Prostate gland (tissue), 2 donors: ENCODE results near the gene RNU1-2. TPM values are rescaled to one million over a fixed set of nuclear protein-coding genes. Genes with fewer than 3 reads are reported as not detected.
"Not testable (repeated sequence)": the region's sequence is repeated elsewhere in the genome, so short reads cannot be mapped to it uniquely, and the experiment has no call there.

ENCODE experiments used
- DNase-seq: peaks from one replicate; pipeline ENCODE4 v3.0.0-alpha.2; 2019; ENCODE audit warnings: low spot score
- H3K27ac ChIP-seq, 2 donors: fragments of 200-600 bp; sonication (generic); 2 replicates each; pipeline ENCODE4 v1.5.1; 2017 to 2019
- H3K27me3 ChIP-seq: fragments of 200-600 bp; sonication (generic); replicated peaks from 2 replicates; pipeline ENCODE4 v1.5.1; 2019; ENCODE audit not compliant: insufficient read depth
- H3K36me3 ChIP-seq, 2 donors: fragments of 200-600 bp; sonication (generic); 1 replicate in 1 of 2; 2 replicates in 1 of 2; pipeline versions ENCODE4 v1.5.1 to v1.8.1; 2017 to 2019
- H3K4me1 ChIP-seq: fragments of 200-600 bp; sonication (generic); replicated peaks from 2 replicates; pipeline ENCODE4 v1.5.1; 2019
- H3K4me3 ChIP-seq, 2 donors: fragments of 200-600 bp; sonication (generic); 2 replicates each; pipeline ENCODE4 v1.5.1; 2017 to 2019
- H3K9me3 ChIP-seq: fragments of 200-600 bp; sonication (generic); 2 replicates; pipeline ENCODE4 v1.5.1; 2017
- POLR2A ChIP-seq: fragments of 450-650 bp; IDR thresholded peaks from one replicate; pipeline ENCODE4 v1.6.1; 2016; ENCODE audit warnings: antibody characterized with exemption, mild to moderate bottlenecking
- POLR2AphosphoS5 ChIP-seq: sonication (generic); formaldehyde crosslinking; IDR thresholded peaks from one replicate; pipeline ENCODE4 v1.6.1; 2017; ENCODE audit warnings: antibody characterized with exemption
- WGBS: methylation state at CpG from one replicate; pipeline ENCODE4 v1.1.5; 2018; 5-methylcytosine and 5-hydroxymethylcytosine counted together
- intact Hi-C: fragments of 100-400 bp; cut with DNase I; formaldehyde crosslinking; loops from one replicate; pipeline ENCODE4 v1.14.2; 2022
- total RNA-seq, 2 donors: library from RNA; depleted of rRNA; stranded (reverse); fragments of >200 nt; gene quantifications; one replicate each; pipeline ENCODE4 v1.1.0, GENCODE V29; 2016
- TF ChIP-seq, protein P1 (sequence below), 4 experiments: fragments of 200-600 bp in 2 of 4; fragments of 450-650 bp in 2 of 4; sonication (generic) in 2 of 4; IDR thresholded peaks; 1 replicate in 3 of 4; 2 replicates in 1 of 4; pipeline ENCODE4 v1.5.1; 2016 to 2019; ENCODE audit warnings: antibody characterized with exemption in 4 of 4, mild to moderate bottlenecking in 2 of 4, moderate library complexity in 2 of 4

RNU1-2 gene
- total RNA-seq, 2 donors from 2014 or later: under 0.01 TPM

- intact Hi-C loops: no loop called here
- no peaks in the 10 kb centered on the region for H3K9me3 ChIP-seq
- peak overlapping the region; percentile 77 to 85 for H3K27ac ChIP-seq
- DNase-seq: peak; percentile 96
- peaks cover 8% of the 10 kb centered on the region for H3K4me1 ChIP-seq
- no peaks in the 10 kb centered on the region for H3K36me3 ChIP-seq
- under 1% methylated on average over 99 of the region's 109 CpGs for WGBS
- H3K4me3 ChIP-seq: peak overlapping the region; percentile 86 to 99
- no peaks in the 10 kb centered on the region for H3K27me3 ChIP-seq
- TF ChIP-seq POLR2AphosphoS5 (peak; percentile 60), POLR2A (peak; percentile 62)
- TF ChIP-seq, protein P1, sequence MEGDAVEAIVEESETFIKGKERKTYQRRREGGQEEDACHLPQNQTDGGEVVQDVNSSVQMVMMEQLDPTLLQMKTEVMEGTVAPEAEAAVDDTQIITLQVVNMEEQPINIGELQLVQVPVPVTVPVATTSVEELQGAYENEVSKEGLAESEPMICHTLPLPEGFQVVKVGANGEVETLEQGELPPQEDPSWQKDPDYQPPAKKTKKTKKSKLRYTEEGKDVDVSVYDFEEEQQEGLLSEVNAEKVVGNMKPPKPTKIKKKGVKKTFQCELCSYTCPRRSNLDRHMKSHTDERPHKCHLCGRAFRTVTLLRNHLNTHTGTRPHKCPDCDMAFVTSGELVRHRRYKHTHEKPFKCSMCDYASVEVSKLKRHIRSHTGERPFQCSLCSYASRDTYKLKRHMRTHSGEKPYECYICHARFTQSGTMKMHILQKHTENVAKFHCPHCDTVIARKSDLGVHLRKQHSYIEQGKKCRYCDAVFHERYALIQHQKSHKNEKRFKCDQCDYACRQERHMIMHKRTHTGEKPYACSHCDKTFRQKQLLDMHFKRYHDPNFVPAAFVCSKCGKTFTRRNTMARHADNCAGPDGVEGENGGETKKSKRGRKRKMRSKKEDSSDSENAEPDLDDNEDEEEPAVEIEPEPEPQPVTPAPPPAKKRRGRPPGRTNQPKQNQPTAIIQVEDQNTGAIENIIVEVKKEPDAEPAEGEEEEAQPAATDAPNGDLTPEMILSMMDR (IDR thresholded peaks at IDR 0.05): peak in 2 of 4 experiments; percentile 20 to 38
Measured at GRCh38 chr1:16913833-16914662, 18.3 kb downstream of the RNU1-2 start.

GRCh38 chr1:16914928-16915626, 19.3 kb downstream of the RNU1-2 start:
- H3K27me3 ChIP-seq, H3K36me3 ChIP-seq, H3K9me3 ChIP-seq, H3K4me1 ChIP-seq, intact Hi-C loops, DNase-seq, H3K27ac ChIP-seq: not testable (repeated sequence)
- peak overlapping the region in 1 of 2 donors; percentile 86 for H3K4me3 ChIP-seq
- 50% methylated on average over 15 of the region's 15 CpGs for WGBS

DNA sequence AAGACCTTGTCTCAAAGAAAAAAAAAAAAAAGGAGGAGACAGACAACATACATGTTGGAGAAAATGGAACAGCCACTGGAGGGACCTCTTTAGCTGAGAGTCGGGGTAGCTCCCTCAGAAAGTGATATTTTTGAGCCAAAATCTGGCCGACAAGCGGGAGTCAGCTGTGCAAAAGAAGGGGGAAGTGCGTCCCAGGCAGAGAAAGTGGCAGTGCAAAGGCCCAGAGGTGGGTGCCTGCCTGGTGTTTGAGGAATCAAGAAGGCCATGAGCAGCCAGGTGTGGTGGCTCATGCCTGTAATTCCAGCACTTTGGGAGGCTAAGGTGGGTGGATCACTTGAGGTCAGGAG, 19.8 kb downstream of the RNU1-2 start:
- TF ChIP-seq, protein P1 (IDR thresholded peaks at IDR 0.05): no peak
- no peak for TF ChIP-seq POLR2A
- TF ChIP-seq POLR2AphosphoS5: no peak
- intact Hi-C loops: no loop called here
- no peak overlapping the region for H3K27ac ChIP-seq
- DNase-seq: no peak
- H3K9me3 ChIP-seq: no peaks in the 10 kb centered on the region
- H3K4me3 ChIP-seq: no peak overlapping the region
- WGBS: 81% methylated on average over 4 of the region's 4 CpGs
- H3K36me3 ChIP-seq: no peaks in the 10 kb centered on the region
- no peaks in the 10 kb centered on the region for H3K27me3 ChIP-seq
- H3K4me1 ChIP-seq: peaks cover 8% of the 10 kb centered on the region

GRCh38 chr1:16916036-16916880, 20.5 kb downstream of the RNU1-2 start:
- 75% methylated on average over 10 of the region's 10 CpGs for WGBS
- intact Hi-C loops: not testable (repeated sequence)

GRCh38 chr1:16918371-16918770, 22.6 kb downstream of the RNU1-2 start:
- TF ChIP-seq, protein P1 (IDR thresholded peaks at IDR 0.05): no peak
- TF ChIP-seq POLR2A (no peak), POLR2AphosphoS5 (no peak)
- H3K36me3 ChIP-seq: no peaks in the 10 kb centered on the region
- intact Hi-C loops: no loop called here
- no peaks in the 10 kb centered on the region for H3K27me3 ChIP-seq
- no peaks in the 10 kb centered on the region for H3K9me3 ChIP-seq
- no peak for DNase-seq
- H3K4me3 ChIP-seq: no peak overlapping the region
- WGBS: 70% methylated on average over 3 of the region's 3 CpGs
- no peak overlapping the region for H3K27ac ChIP-seq
- H3K4me1 ChIP-seq: peaks cover 4% of the 10 kb centered on the region

More at GRCh38 chr1:16916036-16916880, 20.5 kb downstream of the RNU1-2 start:
- H3K27me3 ChIP-seq, H3K4me1 ChIP-seq, DNase-seq, H3K9me3 ChIP-seq, H3K27ac ChIP-seq, H3K4me3 ChIP-seq, H3K36me3 ChIP-seq: not testable (repeated sequence)

GRCh38 chr1:16918936-16919665, 23.3 kb downstream of the RNU1-2 start:
- intact Hi-C loops, H3K9me3 ChIP-seq, H3K36me3 ChIP-seq, H3K4me3 ChIP-seq, DNase-seq, H3K4me1 ChIP-seq, H3K27ac ChIP-seq, H3K27me3 ChIP-seq: not testable (repeated sequence)
- WGBS: 86% methylated on average over 15 of the region's 15 CpGs
